Activated naive CD4-positive, alpha-beta T cell treated with anti-CD3 and anti-CD28 coated beads, Interleukin-2, amount 50 U/mL, for 24 hours (primary cell): ENCODE results near the gene ARHGEF6.

Experiments
- H3K27ac Mint-ChIP-seq: one replicate; pipeline ENCODE4 v1.8.0; 2021; ENCODE audit warnings: mild to moderate bottlenecking, mixed read lengths
- H3K27me3 Mint-ChIP-seq: one replicate; pipeline ENCODE4 v1.8.0; 2021; ENCODE audit warnings: mixed read lengths
- H3K36me3 Mint-ChIP-seq: one replicate; pipeline ENCODE4 v1.8.0; 2021; ENCODE audit warnings: mixed read lengths
- H3K4me1 Mint-ChIP-seq: one replicate; pipeline ENCODE4 v1.8.0; 2021; ENCODE audit warnings: mixed read lengths
- H3K4me3 Mint-ChIP-seq: one replicate; pipeline ENCODE4 v1.8.0; 2021; ENCODE audit warnings: mild to moderate bottlenecking, mixed read lengths
- H3K9me3 Mint-ChIP-seq: one replicate; pipeline ENCODE4 v1.8.0; 2021; ENCODE audit warnings: mixed read lengths

The ARHGEF6 gene

GRCh38 chrX:136742721-136743379 lies 37.9 kb downstream of the ARHGEF6 start:
- Mint-ChIP-seq H3K27ac (peak overlapping the region; percentile 87), H3K4me1 (peaks cover 69% of the 10 kb centered on the region), H3K27me3 (no peaks in the 10 kb centered on the region), H3K36me3 (peaks cover 19% of the 10 kb centered on the region), H3K4me3 (no peak overlapping the region), H3K9me3 (no peaks in the 10 kb centered on the region)

- Mint-ChIP-seq H3K4me3 (no peak overlapping the region), H3K27ac (peak overlapping the region; percentile 3), H3K36me3 (peaks cover 5% of the 10 kb centered on the region), H3K9me3 (no peaks in the 10 kb centered on the region), H3K4me1 (peaks cover 50% of the 10 kb centered on the region), H3K27me3 (no peaks in the 10 kb centered on the region)
These were observed 42.5 kb downstream of the ARHGEF6 start for GRCh38 chrX:136738049-136738729.

GRCh38 chrX:136736690-136737089 lies 44.0 kb downstream of the ARHGEF6 start:
- H3K9me3 Mint-ChIP-seq, result no peaks in the 10 kb centered on the region
- no peak overlapping the region for H3K4me3 Mint-ChIP-seq
- H3K4me1 Mint-ChIP-seq, result peaks cover 50% of the 10 kb centered on the region
- no peak overlapping the region for H3K27ac Mint-ChIP-seq
- peaks cover 5% of the 10 kb centered on the region for H3K36me3 Mint-ChIP-seq
- H3K27me3 Mint-ChIP-seq, result no peaks in the 10 kb centered on the region

- Mint-ChIP-seq H3K4me1 (peaks cover 58% of the 10 kb centered on the region), H3K27ac (peak overlapping the region; percentile 51), H3K36me3 (peaks cover 9% of the 10 kb centered on the region), H3K9me3 (no peaks in the 10 kb centered on the region), H3K27me3 (no peaks in the 10 kb centered on the region), H3K4me3 (no peak overlapping the region)
These were observed 45.1 kb downstream of the ARHGEF6 start for GRCh38 chrX:136735601-136736000.

- Mint-ChIP-seq H3K36me3 (peaks cover 4% of the 10 kb centered on the region), H3K9me3 (no peaks in the 10 kb centered on the region), H3K27me3 (no peaks in the 10 kb centered on the region), H3K4me3 (no peak overlapping the region), H3K4me1 (peaks cover 46% of the 10 kb centered on the region), H3K27ac (peak overlapping the region; percentile 10)
These were observed 47.1 kb downstream of the ARHGEF6 start for GRCh38 chrX:136733613-136734012.

- Mint-ChIP-seq H3K36me3 (peaks cover 4% of the 10 kb centered on the region), H3K27me3 (no peaks in the 10 kb centered on the region), H3K9me3 (no peaks in the 10 kb centered on the region), H3K4me3 (peak overlapping the region; percentile 19), H3K27ac (peak overlapping the region; percentile 23), H3K4me1 (peaks cover 50% of the 10 kb centered on the region)
These were observed 48.9 kb downstream of the ARHGEF6 start for GRCh38 chrX:136731798-136732197.

GRCh38 chrX:136731207-136731782 lies 49.4 kb downstream of the ARHGEF6 start:
- H3K4me1 Mint-ChIP-seq, result peaks cover 52% of the 10 kb centered on the region
- H3K36me3 Mint-ChIP-seq, result peaks cover 4% of the 10 kb centered on the region
- H3K27ac Mint-ChIP-seq, result peak overlapping the region; percentile 92
- peak overlapping the region; percentile 62 for H3K4me3 Mint-ChIP-seq
- H3K9me3 Mint-ChIP-seq, result no peaks in the 10 kb centered on the region
- H3K27me3 Mint-ChIP-seq, result no peaks in the 10 kb centered on the region

GRCh38 chrX:136728393-136728792 lies 52.3 kb downstream of the ARHGEF6 start:
- H3K9me3 Mint-ChIP-seq, result no peaks in the 10 kb centered on the region
- no peaks in the 10 kb centered on the region for H3K27me3 Mint-ChIP-seq
- peak overlapping the region; percentile 46 for H3K27ac Mint-ChIP-seq
- H3K36me3 Mint-ChIP-seq, result peaks cover 4% of the 10 kb centered on the region
- peaks cover 33% of the 10 kb centered on the region for H3K4me1 Mint-ChIP-seq
- H3K4me3 Mint-ChIP-seq, result no peak overlapping the region

GRCh38 chrX:136725441-136726104 lies 55.2 kb downstream of the ARHGEF6 start:
- Mint-ChIP-seq H3K36me3 (peaks cover 14% of the 10 kb centered on the region), H3K4me3 (no peak overlapping the region), H3K27ac (no peak overlapping the region), H3K9me3 (no peaks in the 10 kb centered on the region), H3K4me1 (peaks cover 21% of the 10 kb centered on the region), H3K27me3 (no peaks in the 10 kb centered on the region)

GRCh38 chrX:136718091-136718490 lies 62.6 kb downstream of the ARHGEF6 start:
- Mint-ChIP-seq H3K36me3 (peaks cover 14% of the 10 kb centered on the region), H3K9me3 (no peaks in the 10 kb centered on the region), H3K4me1 (peaks cover 58% of the 10 kb centered on the region), H3K27ac (no peak overlapping the region), H3K4me3 (no peak overlapping the region), H3K27me3 (no peaks in the 10 kb centered on the region)

- H3K36me3 Mint-ChIP-seq, result peaks cover 3% of the 10 kb centered on the region
- H3K9me3 Mint-ChIP-seq, result no peaks in the 10 kb centered on the region
- peak overlapping the region; percentile 93 for H3K27ac Mint-ChIP-seq
- H3K27me3 Mint-ChIP-seq, result no peaks in the 10 kb centered on the region
- peaks cover 70% of the 10 kb centered on the region for H3K4me1 Mint-ChIP-seq
- peak overlapping the region; percentile 75 for H3K4me3 Mint-ChIP-seq
These were observed 65.8 kb downstream of the ARHGEF6 start for GRCh38 chrX:136714626-136715599.

GRCh38 chrX:136712650-136713310 lies 68.0 kb downstream of the ARHGEF6 start:
- no peaks in the 10 kb centered on the region for H3K27me3 Mint-ChIP-seq
- peak overlapping the region; percentile 59 for H3K27ac Mint-ChIP-seq
- H3K9me3 Mint-ChIP-seq, result no peaks in the 10 kb centered on the region
- H3K4me3 Mint-ChIP-seq, result no peak overlapping the region
- H3K36me3 Mint-ChIP-seq, result peaks cover 5% of the 10 kb centered on the region
- H3K4me1 Mint-ChIP-seq, result peaks cover 63% of the 10 kb centered on the region

GRCh38 chrX:136711147-136711546 lies 69.6 kb downstream of the ARHGEF6 start:
- Mint-ChIP-seq H3K36me3 (peaks cover 2% of the 10 kb centered on the region), H3K9me3 (no peaks in the 10 kb centered on the region), H3K4me3 (no peak overlapping the region), H3K27ac (peak overlapping the region; percentile 98), H3K4me1 (peaks cover 51% of the 10 kb centered on the region), H3K27me3 (no peaks in the 10 kb centered on the region)

GRCh38 chrX:136710325-136710951 lies 70.3 kb downstream of the ARHGEF6 start:
- H3K4me1 Mint-ChIP-seq, result peaks cover 47% of the 10 kb centered on the region
- H3K9me3 Mint-ChIP-seq, result no peaks in the 10 kb centered on the region
- H3K27me3 Mint-ChIP-seq, result no peaks in the 10 kb centered on the region
- peaks cover 2% of the 10 kb centered on the region for H3K36me3 Mint-ChIP-seq
- peak overlapping the region; percentile 98 for H3K27ac Mint-ChIP-seq
- peak overlapping the region; percentile 45 for H3K4me3 Mint-ChIP-seq
